HS-27A (cell line): ENCODE results near the gene DSEL.

Experiments
- DNase-seq: peaks from one replicate; pipeline ENCODE4 v3.0.0-alpha.2; 2012; ENCODE audit warnings: low read depth, missing footprints

The DSEL gene

GRCh38 chr18:67500522-67501205 is 15.9 kb downstream of the DSEL start:
- no peak for DNase-seq

- DNase-seq: no peak
Measured at GRCh38 chr18:67496469-67496868, 20.1 kb downstream of the DSEL start.

- no peak for DNase-seq
Measured at GRCh38 chr18:67486534-67486933, 30.0 kb downstream of the DSEL start.

- no peak for DNase-seq
Measured at GRCh38 chr18:67485655-67486054, 30.9 kb downstream of the DSEL start.

GRCh38 chr18:67484458-67484857 is 32.1 kb downstream of the DSEL start:
- no peak for DNase-seq

- DNase-seq: no peak
Measured at GRCh38 chr18:67483952-67484351, 32.6 kb downstream of the DSEL start.

- no peak for DNase-seq
Measured at GRCh38 chr18:67483237-67483636, 33.3 kb downstream of the DSEL start.

- no peak for DNase-seq
Measured at GRCh38 chr18:67478249-67478648, 38.3 kb downstream of the DSEL start.

GRCh38 chr18:67477522-67477921 is 39.0 kb downstream of the DSEL start:
- no peak for DNase-seq

GRCh38 chr18:67476585-67476984 is 39.9 kb downstream of the DSEL start:
- no peak for DNase-seq

- DNase-seq: no peak
Measured at GRCh38 chr18:67475673-67476072, 40.8 kb downstream of the DSEL start.

GRCh38 chr18:67468038-67468437 is 48.5 kb downstream of the DSEL start:
- DNase-seq: no peak

GRCh38 chr18:67467188-67467587 is 49.3 kb downstream of the DSEL start:
- DNase-seq: no peak

GRCh38 chr18:67464499-67464898 is 52.0 kb downstream of the DSEL start:
- DNase-seq: no peak

- DNase-seq: no peak
Measured at GRCh38 chr18:67463829-67464228, 52.7 kb downstream of the DSEL start.

- DNase-seq: no peak
Measured at GRCh38 chr18:67456711-67457110, 59.8 kb downstream of the DSEL start.
